HepG2 (cell line): ENCODE data around the gene RSF1. TPM values are rescaled to one million over a fixed set of nuclear protein-coding genes. Genes with fewer than 3 reads are reported as not detected.

Experiments used
- CBFB ChIP-seq: sonication (generic); formaldehyde crosslinking; IDR thresholded peaks from 2 replicates; pipeline ENCODE4 v1.4.0; 2020; ENCODE audit warnings: missing genetic modification reagents
- CCDC6 ChIP-seq: sonication (generic); formaldehyde crosslinking; IDR thresholded peaks from 2 replicates; pipeline ENCODE4 v1.8.1; 2022; ENCODE audit warnings: mild to moderate bottlenecking, missing genetic modification reagents, moderate library complexity
- EZH2 ChIP-seq: conservative IDR thresholded peaks from 2 replicates; pipeline ENCODE4 v1.6.1; 2012; ENCODE audit warnings: mild to moderate bottlenecking, low read depth, low read length, moderate library complexity
- GABPA ChIP-seq, 2 experiments: IDR thresholded peaks; 2 replicates each; pipeline ENCODE4 v1.6.1; 2011 to 2016; ENCODE audit warnings: low read depth in 2 of 2, low read length in 1 of 2, missing biosample characterization in 1 of 2, missing genetic modification characterization in 1 of 2
- HMG20A ChIP-seq: IDR thresholded peaks from 2 replicates; pipeline ENCODE4 v1.6.1; 2016; ENCODE audit warnings: borderline replicate concordance
- HNRNPH1 ChIP-seq: fragments of 200-400 bp; formaldehyde crosslinking; optimal IDR thresholded peaks from 2 replicates; pipeline ENCODE3; 2017; ENCODE audit warnings: mild to moderate bottlenecking, low read depth, low read length
- IKZF5 ChIP-seq: IDR thresholded peaks from 2 replicates; pipeline ENCODE4 v1.6.1; 2018; ENCODE audit warnings: missing genetic modification reagents, mild to moderate bottlenecking, missing compliant biosample characterization
- JARID2 ChIP-seq: sonication (generic); formaldehyde crosslinking; IDR thresholded peaks from 2 replicates; pipeline ENCODE4 v1.8.1; 2023; ENCODE audit warnings: missing genetic modification reagents, inconsistent platforms; ENCODE audit not compliant: insufficient replicate concordance
- KDM5A ChIP-seq: fragments of 200-600 bp; sonication (generic); IDR thresholded peaks from 2 replicates; pipeline ENCODE4 v1.7.0; 2018; ENCODE audit warnings: antibody characterized with exemption, mild to moderate bottlenecking, low read length, borderline replicate concordance
- MYC ChIP-seq: sonication (generic); formaldehyde crosslinking; IDR thresholded peaks from 2 replicates; pipeline ENCODE4 v1.9.0; 2021; ENCODE audit warnings: missing genetic modification reagents, borderline replicate concordance
- PRDM15 ChIP-seq: sonication (generic); formaldehyde crosslinking; IDR thresholded peaks from 2 replicates; pipeline ENCODE4 v1.4.0; 2020; ENCODE audit warnings: missing genetic modification reagents
- RFXAP ChIP-seq: sonication (generic); formaldehyde crosslinking; IDR thresholded peaks from 2 replicates; pipeline ENCODE4 v1.4.0; 2020; ENCODE audit warnings: missing genetic modification reagents, borderline replicate concordance
- SATB2 ChIP-seq: sonication (generic); formaldehyde crosslinking; IDR thresholded peaks from 2 replicates; pipeline ENCODE4 v1.5.0; 2020; ENCODE audit warnings: missing genetic modification reagents
- SRF ChIP-seq: IDR thresholded peaks from 2 replicates; pipeline ENCODE4 v1.6.1; 2011; ENCODE audit warnings: mild to moderate bottlenecking, low read depth, low read length, moderate library complexity
- SRSF4 ChIP-seq: fragments of 200-400 bp; formaldehyde crosslinking; IDR thresholded peaks from one replicate; pipeline ENCODE4 v1.6.1; 2018; ENCODE audit warnings: mild to moderate bottlenecking, low read depth, low read length, moderate library complexity; ENCODE audit not compliant: poor library complexity, severe bottlenecking
- ZKSCAN1 ChIP-seq: fragments of 150-350 bp; IDR thresholded peaks from 2 replicates; pipeline ENCODE4 v1.6.1; 2014; ENCODE audit warnings: low read length
- ZNF616 ChIP-seq: sonication (generic); formaldehyde crosslinking; IDR thresholded peaks from 2 replicates; pipeline ENCODE4 v1.5.0; 2020; ENCODE audit warnings: low read depth, mild to moderate bottlenecking, missing genetic modification reagents
- polyA plus RNA-seq, 8 experiments: library from polyadenylated mRNA; depleted of rRNA in 3 of 8; stranded (reverse) in 7 of 8; unstranded in 1 of 8; fragments of >200 nt; fragmentation: Illumina TruSeq in 4 of 8; extraction: Trizol in 4 of 8; gene quantifications; 2 replicates each; pipeline versions ENCODE4 v1.2.1 to v1.2.3, GENCODE V29; 2011 to 2016; ENCODE audit warnings: low read depth in 4 of 8, missing spikeins in 1 of 8, mixed read lengths in 1 of 8; ENCODE audit not compliant: insufficient read depth in 1 of 8
- total RNA-seq, 5 experiments: library from RNA; depleted of rRNA; stranded (reverse); fragments of >200 nt; fragmentation: Illumina TruSeq; extraction: Trizol; gene quantifications; 2 replicates each; pipeline ENCODE4 v1.2.3, GENCODE V29; 2016; ENCODE audit warnings: low read depth in 1 of 5

RSF1 gene
- total and polyA plus RNA-seq, 2 of the 13 experiments (the other 11 are each of a cell fraction or from before 2014, with no cell fraction given) = 15.5 to 33.1 TPM

- TF ChIP-seq HNRNPH1 = no peak
- no peak for TF ChIP-seq CBFB
- TF ChIP-seq PRDM15 = no peak
- TF ChIP-seq HMG20A (CRISPR knock-in tag) = no peak
- no peak for TF ChIP-seq KDM5A
- TF ChIP-seq JARID2 (CRISPR knock-in tag) = no peak
- TF ChIP-seq RFXAP = no peak
- no peak for TF ChIP-seq SRSF4
- no peak for TF ChIP-seq IKZF5 (CRISPR knock-in tag)
- no peak for TF ChIP-seq ZNF616 (CRISPR knock-in tag)
- TF ChIP-seq CCDC6 = no peak
- TF ChIP-seq SRF = 0 out of 2 replicates have a peak, but pooled peaks have one; percentile 44
- no peak for TF ChIP-seq EZH2
- no peak for TF ChIP-seq SATB2
- no peak for TF ChIP-seq ZKSCAN1
- TF ChIP-seq MYC = no peak
- no peak for TF ChIP-seq GABPA (IDR thresholded peaks at IDR 0.05; ENCODE audit: low read depth, low read length)
- TF ChIP-seq GABPA (CRISPR knock-in tag; IDR thresholded peaks at IDR 0.05; ENCODE audit: low read depth) = 0 out of 2 replicates have a peak, but pooled peaks have one; percentile 42
These were observed 115.2 kb downstream of the RSF1 start (continued) for GRCh38 chr11:77705195-77705875.
